Jurkat, Clone E6-1 (cell line): ENCODE data around the gene DYNC1I2.
A peak's percentile ranks its signal among the peaks of the same experiment; 100 is the strongest.
"Not testable (repeated sequence)": the region's sequence is repeated elsewhere in the genome, so short reads cannot be mapped to it uniquely, and the experiment has no call there.

Source experiments
- DNase-seq: peaks from one replicate; pipeline ENCODE4 v3.0.0-alpha.2; 2011; ENCODE audit warnings: low read depth, low spot score
- H3K4me3 ChIP-seq: 2 replicates; pipeline ENCODE4 v1.5.1; 2011; ENCODE audit warnings: mild to moderate bottlenecking, low read length, control low read depth, moderate library complexity

Gene DYNC1I2

DNA sequence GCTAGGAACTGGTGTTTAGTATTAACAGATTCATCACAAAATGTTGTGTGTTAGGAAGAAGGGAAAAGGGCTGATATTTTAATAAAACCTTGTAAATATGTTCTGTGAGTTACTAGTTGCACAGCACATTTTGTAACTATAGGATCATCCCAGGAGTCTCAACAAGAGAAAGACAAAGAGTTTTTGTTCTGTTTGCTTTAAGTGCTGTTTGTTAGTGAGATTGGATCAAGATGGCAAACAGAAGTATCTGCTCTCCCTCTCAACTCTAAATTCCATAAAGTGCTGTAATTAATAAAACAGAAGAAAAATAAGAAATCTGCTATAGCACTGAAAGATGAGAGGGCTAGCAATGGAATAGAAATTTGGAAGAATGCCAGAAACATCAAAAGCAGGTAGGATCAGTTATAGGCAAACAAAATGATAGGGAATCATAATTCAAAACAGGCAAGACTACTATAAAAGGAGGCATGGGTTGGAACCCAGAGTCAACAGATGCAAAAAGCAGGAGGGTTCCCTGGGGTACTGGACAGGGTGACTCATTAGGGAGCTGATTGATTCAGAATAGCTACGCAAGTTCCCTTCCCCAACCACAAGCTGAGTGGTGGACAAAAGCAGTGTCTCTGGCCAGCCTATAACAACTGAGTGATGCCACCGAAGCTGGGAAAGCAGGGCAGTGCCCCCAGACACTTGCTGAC lies 75.8 kb downstream of the DYNC1I2 start:
- no peak for DNase-seq
- H3K4me3 ChIP-seq = no peak overlapping the region

DNA sequence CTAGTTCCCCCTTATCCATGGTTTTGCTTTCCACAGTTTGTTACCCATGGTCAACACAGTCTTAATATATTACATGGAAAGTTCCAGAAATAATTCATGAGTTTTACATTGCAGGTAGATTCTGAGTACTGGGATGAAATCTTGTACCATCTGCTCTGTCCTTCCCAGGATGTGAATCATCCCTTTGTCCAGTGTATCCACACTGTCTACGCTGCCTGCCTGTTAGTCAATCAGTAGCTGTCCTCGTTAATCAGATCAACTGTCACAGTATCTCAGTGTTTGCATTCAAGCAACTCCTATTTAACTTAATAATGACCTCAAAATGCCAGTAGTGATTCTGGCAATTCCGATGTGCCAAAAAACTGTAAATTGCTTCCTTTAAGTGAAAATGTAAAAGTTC lies 76.3 kb downstream of the DYNC1I2 start:
- DNase-seq = no peak
- no peak overlapping the region for H3K4me3 ChIP-seq

GRCh38 chr2:171771463-171771862 lies 84.2 kb downstream of the DYNC1I2 start:
- no peak overlapping the region for H3K4me3 ChIP-seq
- DNase-seq = no peak

DNA sequence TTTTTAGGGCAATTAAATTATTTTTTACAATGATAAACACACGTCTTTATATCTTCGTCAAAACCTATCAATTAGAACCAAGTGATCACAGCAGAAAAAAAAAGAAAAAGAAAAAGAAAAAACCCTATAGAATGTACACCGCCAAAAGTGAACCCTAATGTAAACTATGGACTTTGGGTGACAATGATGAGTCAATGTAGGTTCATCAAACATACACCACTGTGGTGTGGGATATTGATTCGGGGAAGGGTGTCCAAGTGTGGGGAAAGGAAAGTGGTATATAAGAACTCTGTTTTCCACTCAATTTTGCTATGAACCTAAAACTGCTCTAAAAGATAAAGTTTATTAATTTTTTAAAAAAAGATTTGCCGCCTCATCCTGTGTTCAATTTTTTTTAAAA lies 85.1 kb downstream of the DYNC1I2 start:
- no peak overlapping the region for H3K4me3 ChIP-seq
- DNase-seq = no peak

GRCh38 chr2:171774581-171774980 lies 87.3 kb downstream of the DYNC1I2 start:
- not testable (repeated sequence) for DNase-seq, H3K4me3 ChIP-seq

DNA sequence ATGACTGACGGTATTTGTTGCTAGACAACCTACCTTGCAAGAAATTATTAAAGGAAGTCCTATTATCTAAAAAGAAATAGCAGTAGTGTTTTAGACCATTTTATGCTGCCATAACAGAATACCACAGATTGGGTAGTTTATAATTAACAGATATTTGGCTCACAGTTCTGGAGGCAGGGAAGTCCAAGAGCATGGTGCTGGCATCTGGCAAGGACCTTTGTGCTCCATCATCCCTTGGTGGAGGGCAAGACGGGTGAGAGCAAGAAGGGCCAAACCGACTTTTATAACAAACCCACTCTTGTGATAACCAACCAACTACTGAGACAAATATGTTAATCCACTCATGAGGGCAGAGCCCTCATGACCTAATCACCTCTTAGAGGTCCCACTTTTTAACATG lies 91.2 kb downstream of the DYNC1I2 start:
- DNase-seq = no peak

DNA sequence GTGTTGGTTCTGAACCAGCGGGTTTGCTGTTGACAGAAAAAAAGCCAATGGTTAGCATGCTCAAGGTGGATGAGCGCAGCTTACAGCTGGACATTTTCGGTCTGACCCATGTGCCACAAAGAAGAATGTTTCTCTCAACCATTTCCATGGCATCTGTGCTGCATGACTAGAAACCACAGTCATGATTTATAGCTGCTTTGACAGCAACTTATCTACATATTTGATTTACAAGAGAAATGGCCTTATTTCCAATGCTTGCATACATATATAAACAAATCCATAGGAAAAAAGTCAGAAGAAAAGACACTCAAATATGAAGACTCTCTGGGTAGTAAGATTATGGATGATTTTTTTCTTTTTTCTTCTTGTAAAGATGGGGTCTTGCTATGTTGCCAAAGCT lies 98.2 kb downstream of the DYNC1I2 start:
- no peak overlapping the region for H3K4me3 ChIP-seq
- DNase-seq = no peak

More for the DNA sequence above, 91.2 kb downstream of the DYNC1I2 start:
- H3K4me3 ChIP-seq = no peak overlapping the region

- no peak for DNase-seq
- no peak overlapping the region for H3K4me3 ChIP-seq
Measured at GRCh38 chr2:171787333-171788072, 100.2 kb downstream of the DYNC1I2 start.

GRCh38 chr2:171788316-171788993 lies 101.2 kb downstream of the DYNC1I2 start:
- H3K4me3 ChIP-seq = no peak overlapping the region
- no peak for DNase-seq

GRCh38 chr2:171789956-171790355 lies 102.7 kb downstream of the DYNC1I2 start:
- DNase-seq = no peak
- H3K4me3 ChIP-seq = no peak overlapping the region

- no peak overlapping the region for H3K4me3 ChIP-seq
- DNase-seq = no peak
Measured at GRCh38 chr2:171791361-171791760, 104.1 kb downstream of the DYNC1I2 start.

- no peak for DNase-seq
Measured at GRCh38 chr2:171792157-171792556, 104.9 kb downstream of the DYNC1I2 start.

GRCh38 chr2:171792886-171793580 lies 105.8 kb downstream of the DYNC1I2 start:
- DNase-seq = no peak

More at GRCh38 chr2:171792157-171792556, 104.9 kb downstream of the DYNC1I2 start:
- H3K4me3 ChIP-seq = no peak overlapping the region

DNA sequence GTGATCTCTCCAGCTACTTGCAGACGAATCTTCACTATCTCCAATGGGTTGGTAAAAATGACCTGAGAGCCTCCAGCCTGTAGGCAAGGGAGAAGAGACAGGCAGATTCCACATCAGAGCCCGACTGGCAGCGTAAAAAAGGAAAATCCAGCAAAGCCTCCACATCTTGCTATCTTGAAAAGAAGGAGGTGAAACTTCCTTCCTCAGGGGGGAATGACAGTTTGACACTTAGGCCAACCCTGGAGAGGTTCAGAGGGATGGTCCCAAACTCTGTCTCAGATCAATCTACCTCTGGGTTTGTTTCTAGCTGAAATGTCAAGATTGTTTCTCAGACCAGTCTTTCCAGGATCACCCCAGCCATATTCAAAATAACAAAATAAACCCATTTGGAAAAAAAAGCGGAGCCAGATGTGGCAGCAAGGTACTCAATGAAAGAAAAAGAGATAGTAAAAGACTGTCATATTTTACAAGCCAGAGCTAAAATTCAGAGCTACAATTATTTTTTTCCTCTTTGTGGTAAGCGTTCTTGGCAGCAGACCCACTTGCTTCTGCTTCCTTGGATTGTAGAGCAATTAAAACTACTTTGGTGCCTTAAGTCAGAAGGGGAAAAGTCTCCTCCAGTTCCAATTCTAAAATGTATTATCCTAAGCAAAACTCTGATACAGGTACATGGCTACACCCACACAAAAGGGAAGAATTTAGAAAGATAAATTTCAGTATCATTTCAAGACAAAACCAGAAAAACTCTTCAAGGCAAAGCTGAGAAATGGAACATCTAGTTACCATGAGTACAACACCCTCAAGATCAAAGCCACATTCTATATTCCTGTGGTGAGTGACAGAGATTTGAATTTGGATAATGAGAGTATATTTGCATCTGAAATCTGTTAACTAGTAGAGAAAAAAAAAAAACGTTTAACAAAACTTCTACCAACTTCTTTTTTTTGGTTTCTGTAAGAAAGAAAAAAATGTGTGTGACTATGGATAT lies 106.7 kb downstream of the DYNC1I2 start:
- peak; percentile 28 for DNase-seq
- no peak overlapping the region for H3K4me3 ChIP-seq

More at GRCh38 chr2:171792886-171793580, 105.8 kb downstream of the DYNC1I2 start:
- no peak overlapping the region for H3K4me3 ChIP-seq

DNA sequence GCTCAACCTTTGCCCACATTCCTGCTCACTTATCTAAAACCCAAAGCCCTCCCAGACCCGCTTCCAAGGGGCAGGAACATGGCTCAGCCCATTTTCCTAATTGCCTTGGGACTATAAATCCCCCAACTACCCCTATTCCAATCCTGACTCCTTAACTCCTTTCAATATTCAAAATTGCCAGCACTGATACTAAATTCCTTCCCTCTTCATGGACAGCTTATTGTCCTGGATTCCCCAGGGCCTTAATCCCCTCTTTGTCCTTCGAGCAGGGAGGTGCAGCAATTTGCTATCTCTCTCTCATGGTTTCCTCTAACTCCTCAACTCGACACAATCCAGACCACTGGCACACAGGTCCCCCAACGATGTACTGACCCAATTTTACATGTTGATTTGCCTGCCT lies 107.6 kb downstream of the DYNC1I2 start:
- DNase-seq = no peak
- no peak overlapping the region for H3K4me3 ChIP-seq
